HG02943 (cell line): ENCODE results near the gene MOB3B.
A peak's percentile ranks its signal among the peaks of the same experiment; 100 is the strongest.

Experiments
- ATAC-seq: cut with Tn5 transposase; IDR thresholded peaks from one replicate; pipeline ENCODE4 v1.9.1; 2021; ENCODE audit warnings: mild to moderate bottlenecking, low read depth, moderate library complexity; ENCODE audit not compliant: unreplicated experiment

Gene MOB3B

GRCh38 chr9:27348785-27349697 lies 180.6 kb downstream of the MOB3B start:
- no peak for ATAC-seq

DNA sequence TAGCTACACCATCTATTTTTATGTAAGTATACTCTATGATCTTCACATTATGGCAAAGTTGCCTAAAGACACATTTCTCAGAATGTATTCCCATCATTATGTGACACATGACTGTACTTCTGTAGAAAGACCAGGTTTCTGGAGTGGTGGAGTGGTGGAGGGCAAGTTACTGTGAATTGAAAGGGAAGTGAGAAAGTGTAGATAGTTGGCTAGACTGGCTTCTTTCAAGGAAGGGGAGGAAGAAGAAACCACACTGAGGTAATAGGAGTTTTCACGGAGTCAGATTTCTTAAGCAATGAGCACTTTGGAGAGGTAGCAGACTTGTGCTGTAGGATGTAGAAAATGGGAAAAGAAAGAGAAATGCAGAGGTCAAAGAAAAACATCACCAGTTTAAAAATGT lies 181.7 kb downstream of the MOB3B start:
- no peak for ATAC-seq

- no peak for ATAC-seq
Observed at GRCh38 chr9:27344776-27345175, 184.8 kb downstream of the MOB3B start.

DNA sequence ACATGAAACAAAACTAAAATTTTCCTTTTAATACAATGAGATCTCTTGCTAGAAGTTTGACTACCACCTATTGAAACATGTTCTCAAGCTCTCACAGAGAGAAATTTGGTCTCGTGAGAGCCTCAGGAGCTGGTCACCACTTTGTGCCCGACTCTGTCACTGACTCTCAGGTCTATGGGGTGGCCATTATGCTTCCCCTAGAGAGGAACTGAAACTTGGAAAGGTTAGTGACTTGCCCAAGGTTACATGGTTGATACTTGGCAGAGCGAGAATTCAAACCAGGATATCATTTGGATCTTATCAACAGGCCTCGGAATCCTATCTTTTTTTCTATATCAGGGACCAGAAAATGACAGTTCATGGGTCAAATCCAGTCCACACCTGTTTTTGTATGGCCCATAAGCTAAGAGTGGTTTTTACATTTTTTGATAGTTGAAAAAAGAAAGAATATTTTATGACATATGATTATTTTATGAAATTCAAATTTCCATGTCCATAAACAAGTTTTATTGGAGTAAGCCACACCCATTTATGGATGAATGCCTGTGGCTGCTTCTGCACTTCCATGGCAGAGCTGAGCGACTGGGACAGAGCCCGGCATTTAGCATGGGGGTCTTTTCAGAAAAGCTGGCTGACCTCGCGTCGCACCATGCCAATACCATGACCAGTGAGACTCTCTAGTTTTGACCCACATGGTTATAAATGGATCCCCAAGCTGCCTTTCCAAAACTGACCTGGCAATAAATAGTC lies 187.9 kb downstream of the MOB3B start:
- ATAC-seq: no peak

- ATAC-seq: no peak
Observed at GRCh38 chr9:27340961-27341511, 188.6 kb downstream of the MOB3B start.

DNA sequence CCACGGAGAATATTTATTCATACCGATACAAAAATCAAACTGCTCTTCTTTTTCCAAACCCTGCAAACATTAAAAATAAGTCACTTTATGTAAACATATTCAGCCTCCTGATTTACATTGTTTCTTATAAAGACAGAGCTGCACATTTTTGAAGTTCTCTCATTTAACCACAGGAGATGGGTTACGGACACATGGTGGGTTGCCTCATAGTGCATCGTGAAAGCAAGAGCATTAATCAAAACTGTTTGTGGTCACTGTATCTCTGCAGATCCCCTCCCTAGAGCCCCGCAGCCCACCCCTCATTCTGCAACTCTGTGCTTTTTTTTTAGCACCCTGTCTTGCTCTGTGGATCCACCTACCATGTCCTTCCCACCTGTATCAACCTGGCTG lies 189.3 kb downstream of the MOB3B start:
- ATAC-seq: no peak

DNA sequence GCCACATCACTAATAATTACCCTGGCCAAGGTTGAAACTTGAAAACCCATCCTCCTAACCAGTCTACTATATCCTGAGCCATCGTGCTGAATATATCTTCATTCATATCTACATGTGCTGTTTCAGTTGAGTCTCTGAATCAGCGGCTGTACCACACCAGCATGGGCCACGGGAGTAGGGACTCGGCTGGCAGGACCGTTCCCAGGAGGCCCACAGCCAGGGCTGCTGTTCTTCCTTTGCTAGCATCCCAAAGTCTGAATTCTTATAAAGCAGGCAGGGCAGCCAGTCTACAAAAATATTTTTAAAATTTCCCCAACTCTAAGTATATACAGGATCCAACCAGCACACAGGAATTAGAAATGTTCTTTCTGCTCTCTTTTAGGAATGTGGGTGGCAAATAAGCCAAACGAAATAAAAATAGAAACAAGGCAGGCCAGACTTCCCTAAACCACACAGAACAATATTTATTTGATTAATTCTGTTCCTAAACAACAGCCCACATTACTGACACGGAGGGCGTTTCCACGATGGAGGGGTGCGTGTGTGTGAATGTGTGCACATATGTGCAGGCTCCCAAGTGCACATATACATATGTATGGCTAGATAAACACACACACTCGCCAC lies 189.8 kb downstream of the MOB3B start:
- no peak for ATAC-seq

DNA sequence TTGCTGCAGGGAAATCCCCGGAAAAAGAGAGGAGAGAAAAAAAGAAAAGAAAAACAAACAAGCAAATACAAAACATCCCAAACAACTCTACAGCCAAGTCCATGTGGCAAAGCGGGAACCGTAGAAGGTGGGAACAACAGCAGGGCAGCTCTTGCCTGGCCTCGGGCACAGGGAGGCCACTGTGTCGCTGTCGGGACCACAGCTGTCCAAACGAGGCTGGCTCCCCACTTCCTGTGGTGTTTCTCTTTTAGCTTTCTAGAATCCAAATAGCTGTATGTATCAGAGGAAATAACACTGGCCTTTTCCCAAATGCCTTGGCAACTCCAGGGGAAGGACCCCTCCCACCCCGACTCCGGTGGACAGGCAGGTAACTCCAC lies 191.1 kb downstream of the MOB3B start:
- no peak for ATAC-seq

DNA sequence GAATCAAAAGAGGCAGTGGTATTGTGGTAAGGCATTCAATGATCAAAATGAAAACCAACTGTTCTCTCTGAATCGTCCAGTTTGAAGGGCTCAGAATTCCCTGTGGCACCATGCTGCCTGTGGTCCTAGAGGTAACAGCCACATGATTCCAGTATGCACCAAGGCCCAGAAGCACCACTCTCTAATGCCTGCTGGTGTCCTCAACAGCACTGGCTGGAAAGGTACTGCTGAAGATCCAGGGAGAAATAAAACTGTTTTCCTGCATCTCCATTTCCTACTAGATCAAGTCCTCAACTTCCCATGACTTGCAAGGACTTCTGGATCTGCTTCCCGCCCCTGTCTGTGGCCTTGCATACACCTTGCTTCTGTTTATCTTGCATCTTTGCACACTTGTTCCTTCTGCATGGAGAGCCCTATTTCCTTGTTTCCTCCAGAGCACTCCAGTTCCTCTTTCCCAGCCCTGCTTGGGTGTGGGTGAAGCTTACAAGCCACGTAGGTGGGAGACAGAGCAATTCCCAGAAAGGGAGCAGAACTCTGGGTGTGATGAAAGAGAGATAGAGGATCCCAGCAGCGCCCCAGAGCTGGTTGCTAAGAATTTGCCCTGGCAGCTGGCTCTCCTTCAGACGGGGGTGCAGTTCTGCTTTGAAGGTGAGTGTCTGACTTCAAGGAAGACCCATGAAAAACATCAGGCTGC lies 191.6 kb downstream of the MOB3B start:
- ATAC-seq: no peak

DNA sequence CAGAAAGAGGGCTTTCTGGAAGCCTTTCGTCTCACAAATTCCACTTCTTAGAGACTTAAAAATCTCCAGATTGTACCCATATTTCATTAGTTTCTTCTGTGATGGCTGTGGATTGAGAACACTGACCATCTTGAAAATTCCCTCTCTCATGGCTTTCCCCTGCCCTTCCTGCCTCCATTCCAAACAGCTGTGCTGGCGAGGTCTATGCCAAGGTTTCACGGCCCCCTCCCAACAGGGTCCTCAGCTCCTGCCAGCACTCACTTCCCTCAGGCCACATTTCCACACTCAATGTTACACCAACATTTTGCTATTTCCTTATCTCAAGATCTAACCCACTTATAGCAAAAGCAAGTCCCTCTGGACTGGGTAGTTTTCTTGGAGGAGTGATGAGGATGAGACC lies 192.4 kb downstream of the MOB3B start:
- no peak for ATAC-seq

- no peak for ATAC-seq
Observed at GRCh38 chr9:27336829-27337228, 192.8 kb downstream of the MOB3B start.

- no peak for ATAC-seq
Observed at GRCh38 chr9:27336126-27336525, 193.5 kb downstream of the MOB3B start.

DNA sequence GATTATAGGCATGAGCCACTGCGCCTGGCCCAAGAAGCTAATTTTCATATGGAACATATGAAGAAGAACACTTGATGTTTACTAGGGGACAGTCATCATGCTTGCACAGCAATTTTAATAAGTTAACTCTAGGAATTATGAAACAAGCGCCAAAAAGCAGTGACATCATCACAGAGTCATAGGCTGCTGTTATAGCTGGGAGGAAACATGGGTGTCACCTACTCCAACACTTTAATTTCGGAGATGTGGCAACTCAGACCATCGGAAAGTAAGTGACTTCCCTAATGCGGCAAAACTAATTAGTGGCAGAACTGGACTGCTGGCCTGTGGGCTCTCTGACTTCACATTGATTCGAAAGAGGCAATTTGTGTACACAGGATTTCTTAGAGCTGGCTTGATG lies 194.5 kb downstream of the MOB3B start:
- no peak for ATAC-seq

GRCh38 chr9:27333241-27334052 lies 196.2 kb downstream of the MOB3B start:
- peak; percentile 67 for ATAC-seq

- no peak for ATAC-seq
Observed at GRCh38 chr9:27331393-27331792, 198.2 kb downstream of the MOB3B start.

DNA sequence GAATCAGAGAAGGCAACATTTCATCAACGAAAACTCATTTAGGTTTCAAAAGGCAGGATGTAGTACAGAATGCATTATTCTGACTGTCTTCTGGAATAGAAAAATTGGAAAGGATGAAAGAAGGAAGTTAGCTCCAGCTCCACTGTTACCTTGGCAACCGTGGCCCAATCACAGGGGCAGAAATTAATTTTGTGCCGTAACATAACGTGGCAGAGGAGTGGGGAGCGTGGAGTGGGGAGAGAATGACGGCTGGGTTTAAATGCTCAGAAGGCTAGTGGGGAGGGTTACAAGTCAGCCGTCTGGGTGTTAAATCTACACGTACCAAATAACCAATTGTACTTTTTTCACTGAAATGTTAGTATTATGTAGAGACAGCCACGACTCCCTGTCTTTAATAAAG lies 200.3 kb downstream of the MOB3B start:
- no peak for ATAC-seq

GRCh38 chr9:27328483-27328882 lies 201.1 kb downstream of the MOB3B start:
- no peak for ATAC-seq

DNA sequence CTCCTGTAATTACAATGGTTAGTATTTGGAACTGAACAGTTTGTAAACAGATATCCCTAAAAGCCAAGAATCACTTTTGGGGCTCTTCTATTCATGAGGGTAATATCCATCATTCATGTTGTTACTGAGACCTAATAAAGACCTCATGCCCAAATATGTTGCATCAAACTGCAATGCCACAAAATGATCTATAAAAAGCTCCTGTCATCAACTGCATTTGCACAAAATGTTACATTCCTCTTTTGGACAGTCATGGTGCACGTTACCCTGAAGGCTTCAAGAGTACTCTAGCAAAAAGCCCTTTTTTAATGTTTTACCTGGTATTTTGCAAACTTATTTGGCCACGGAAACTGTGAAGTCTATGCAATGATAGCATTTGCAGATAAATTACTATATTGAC lies 218.4 kb downstream of the MOB3B start:
- ATAC-seq: no peak

DNA sequence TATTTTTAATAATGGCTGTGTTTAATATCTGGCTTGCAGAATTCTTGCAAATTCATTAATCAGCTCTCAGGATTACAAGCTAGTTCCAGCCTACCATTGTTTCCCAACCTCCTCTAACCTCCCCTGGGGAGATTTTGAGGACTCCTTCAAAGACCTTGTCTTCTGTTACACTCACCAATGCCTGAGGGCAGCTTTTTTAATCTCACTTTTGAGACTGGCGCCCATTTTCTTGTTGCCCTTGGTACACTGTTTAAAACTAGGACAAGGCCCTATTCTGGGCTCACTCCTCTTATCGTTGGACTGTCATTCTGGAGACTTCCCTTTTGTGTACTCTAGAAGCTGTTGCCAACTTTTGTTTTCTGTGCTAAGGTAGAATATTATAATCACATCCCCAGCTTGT lies 219.0 kb downstream of the MOB3B start:
- no peak for ATAC-seq
